Astrocyte (in vitro differentiated cells and primary cell): ENCODE results near the gene OR1I1. TPM values are rescaled to one million over a fixed set of nuclear protein-coding genes. Genes with fewer than 3 reads are reported as not detected.

Experiments
- DNase-seq: peaks from one replicate; pipeline ENCODE4 v3.0.0-alpha.2; 2010; ENCODE audit warnings: low read depth
- FAIRE-seq: peaks from 2 replicates; lab custom pipeline; 2011; peaks lifted over from hg19 to GRCh38; lab: Jason Lieb, UNC
- H2AFZ ChIP-seq: 2 replicates; pipeline ENCODE4 v1.6.0; 2012; ENCODE audit warnings: low read depth, low read length, inconsistent platforms
- H3K27ac ChIP-seq: 2 replicates; pipeline ENCODE4 v1.5.1; 2011; ENCODE audit warnings: low read depth, low read length, inconsistent platforms
- H3K27me3 ChIP-seq: 2 replicates; pipeline ENCODE4 v1.6.0; 2011; ENCODE audit warnings: low read length, inconsistent platforms; ENCODE audit not compliant: insufficient read depth
- H3K36me3 ChIP-seq: 2 replicates; pipeline ENCODE4 v1.5.1; 2011; ENCODE audit warnings: low read length, inconsistent platforms; ENCODE audit not compliant: insufficient read depth
- H3K4me1 ChIP-seq: 2 replicates; pipeline ENCODE4 v1.5.1; 2011; ENCODE audit warnings: low read length, inconsistent platforms; ENCODE audit not compliant: insufficient read depth
- H3K4me2 ChIP-seq: 2 replicates; pipeline ENCODE4 v1.6.0; 2012; ENCODE audit warnings: low read length, inconsistent platforms
- H3K4me3 ChIP-seq: 2 replicates; pipeline ENCODE4 v1.5.1; 2011; ENCODE audit warnings: low read depth, mild to moderate bottlenecking, low read length, inconsistent platforms; ENCODE audit not compliant: insufficient read depth
- H3K79me2 ChIP-seq: 2 replicates; pipeline ENCODE4 v1.6.0; 2012; ENCODE audit warnings: mild to moderate bottlenecking, low read length, inconsistent platforms; ENCODE audit not compliant: insufficient read depth
- H3K9ac ChIP-seq: 2 replicates; pipeline ENCODE4 v1.6.0; 2012; ENCODE audit warnings: mild to moderate bottlenecking, low read length, inconsistent platforms
- H3K9me3 ChIP-seq: 2 replicates; pipeline ENCODE4 v1.5.1; 2012; ENCODE audit warnings: low read depth, mild to moderate bottlenecking, low read length, inconsistent platforms; ENCODE audit not compliant: insufficient read depth
- H4K20me1 ChIP-seq: 2 replicates; pipeline ENCODE4 v1.6.0; 2012; ENCODE audit warnings: low read length, inconsistent platforms; ENCODE audit not compliant: insufficient read depth
- H3K27ac Mint-ChIP-seq: one replicate; pipeline ENCODE4 v1.8.0; 2021; ENCODE audit warnings: mild to moderate bottlenecking, mixed read lengths; ENCODE audit not compliant: unreplicated experiment
- H3K27me3 Mint-ChIP-seq: one replicate; pipeline ENCODE4 v1.8.0; 2021; ENCODE audit warnings: low read depth, mixed read lengths; ENCODE audit not compliant: unreplicated experiment
- H3K36me3 Mint-ChIP-seq: one replicate; pipeline ENCODE4 v1.8.0; 2021; ENCODE audit warnings: low read depth, mixed read lengths; ENCODE audit not compliant: unreplicated experiment
- H3K4me1 Mint-ChIP-seq: one replicate; pipeline ENCODE4 v1.8.0; 2021; ENCODE audit warnings: low read depth, mixed read lengths; ENCODE audit not compliant: unreplicated experiment
- H3K4me3 Mint-ChIP-seq: one replicate; pipeline ENCODE4 v1.8.0; 2021; ENCODE audit warnings: mild to moderate bottlenecking, moderate library complexity, mixed read lengths; ENCODE audit not compliant: unreplicated experiment
- H3K9me3 Mint-ChIP-seq: one replicate; pipeline ENCODE4 v1.8.0; 2021; ENCODE audit warnings: mild to moderate bottlenecking, mixed read lengths; ENCODE audit not compliant: unreplicated experiment
- CTCF ChIP-seq: IDR thresholded peaks from 2 replicates; pipeline ENCODE4 v1.5.1; 2011; ENCODE audit warnings: low read depth, mild to moderate bottlenecking, inconsistent platforms, low read length, moderate library complexity; ENCODE audit not compliant: insufficient read depth
- EZH2 ChIP-seq: IDR thresholded peaks from 2 replicates; pipeline ENCODE4 v1.6.1; 2012; ENCODE audit warnings: mild to moderate bottlenecking, low read length, inconsistent platforms; ENCODE audit not compliant: insufficient read depth
- total RNA-seq: library from RNA; stranded (reverse); gene quantifications from 2 replicates; pipeline ENCODE4 v1.2.1, GENCODE V29; 2021

OR1I1 gene
- total RNA-seq, 1 donor from 2014 or later = not detected

GRCh38 chr19:15118789-15119494 lies 36.9 kb downstream of the OR1I1 start:
- DNase-seq = no peak
- H3K36me3 Mint-ChIP-seq = peaks cover 28% of the 10 kb centered on the region

GRCh38 chr19:15120135-15121026 lies 38.4 kb downstream of the OR1I1 start:
- H3K4me3 Mint-ChIP-seq = no peak overlapping the region
- Histone ChIP-seq H3K4me1 (peaks cover 15% of the 10 kb centered on the region), H4K20me1 (peaks cover 9% of the 10 kb centered on the region), H3K79me2 (peaks cover 18% of the 10 kb centered on the region), H3K9me3 (no peaks in the 10 kb centered on the region), H2AFZ (no peak overlapping the region), H3K36me3 (peaks cover 8% of the 10 kb centered on the region), H3K9ac (no peak overlapping the region), H3K27me3 (no peaks in the 10 kb centered on the region), H3K4me2 (no peak overlapping the region), H3K4me3 (no peak overlapping the region), H3K27ac (no peak overlapping the region)
- no peaks in the 10 kb centered on the region for H3K9me3 Mint-ChIP-seq
- no peak for TF ChIP-seq CTCF
- TF ChIP-seq EZH2 = no peak
- H3K36me3 Mint-ChIP-seq = peaks cover 28% of the 10 kb centered on the region
- peaks cover 4% of the 10 kb centered on the region for H3K4me1 Mint-ChIP-seq
- H3K27ac Mint-ChIP-seq = peak overlapping the region; percentile 6
- H3K27me3 Mint-ChIP-seq = no peaks in the 10 kb centered on the region
- no peak for DNase-seq
- FAIRE-seq = no peak

More at GRCh38 chr19:15118789-15119494, 36.9 kb downstream of the OR1I1 start:
- H2AFZ ChIP-seq = no peak overlapping the region
- peaks cover 1% of the 10 kb centered on the region for H3K4me1 ChIP-seq
- no peak overlapping the region for H3K27ac Mint-ChIP-seq
- H3K27me3 Mint-ChIP-seq = no peaks in the 10 kb centered on the region
- no peaks in the 10 kb centered on the region for H3K9me3 Mint-ChIP-seq
- H3K4me2 ChIP-seq = no peak overlapping the region
- FAIRE-seq = no peak
- H3K79me2 ChIP-seq = peaks cover 4% of the 10 kb centered on the region
- peaks cover 16% of the 10 kb centered on the region for H4K20me1 ChIP-seq
- no peaks in the 10 kb centered on the region for H3K27me3 ChIP-seq
- TF ChIP-seq EZH2 (no peak), CTCF (no peak)
- H3K9me3 ChIP-seq = no peaks in the 10 kb centered on the region
- no peak overlapping the region for H3K4me3 Mint-ChIP-seq
- no peak overlapping the region for H3K9ac ChIP-seq
- no peak overlapping the region for H3K27ac ChIP-seq
- peaks cover 3% of the 10 kb centered on the region for H3K4me1 Mint-ChIP-seq
- H3K36me3 ChIP-seq = peaks cover 15% of the 10 kb centered on the region
- H3K4me3 ChIP-seq = no peak overlapping the region
